IMR-90 (cell line): ENCODE results near the gene PLA2G4F. TPM values are rescaled to one million over a fixed set of nuclear protein-coding genes. Genes with fewer than 3 reads are reported as not detected.

ENCODE experiments used
- ATAC-seq: fragments of 200-7000 bp; cut with Tn5 transposase; 2 replicates; pipeline ENCODE4 v1.9.1; 2020; ENCODE audit warnings: low read depth, mild to moderate bottlenecking, moderate library complexity
- BruUV-seq: library from RNA; stranded (reverse); fragments of 400-500 nt; replicated peaks from 2 replicates; lab custom pipeline; 2021; lab: Mats Ljungman, UMichigan
- CTCF ChIA-PET: fragments of 300-600 bp; formaldehyde crosslinking; extraction: SDS; loops from one replicate; lab custom pipeline; 2021; ENCODE audit warnings: antibody characterized with exemption; lab: Yijun Ruan, JAX
- POLR2A ChIA-PET: fragments of 300-600 bp; sonication (Branson Sonifier 250); formaldehyde crosslinking; loops from one replicate; lab custom pipeline; 2022; ENCODE audit warnings: antibody characterized with exemption; ENCODE audit not compliant: unreplicated experiment; lab: Charles Lee
- DNase-seq: peaks from one replicate; pipeline ENCODE4 v3.0.0; 2013
- H2AFZ ChIP-seq: replicated peaks from 2 replicates; pipeline ENCODE3; 2013; ENCODE audit warnings: low read length, mild to moderate bottlenecking; ENCODE audit not compliant: poor library complexity
- H2AK5ac ChIP-seq: 2 replicates; pipeline ENCODE4 v1.6.1; 2013; ENCODE audit warnings: low read depth, low read length, inconsistent platforms
- H2AK9ac ChIP-seq: replicated peaks from 2 replicates; pipeline ENCODE3; 2013; ENCODE audit warnings: mild to moderate bottlenecking, low read depth, low read length, moderate library complexity; ENCODE audit not compliant: poor library complexity
- H2BK120ac ChIP-seq: 2 replicates; pipeline ENCODE4 v1.6.1; 2013; ENCODE audit warnings: low read depth, low read length, inconsistent platforms
- H2BK15ac ChIP-seq: 3 replicates; pipeline ENCODE4 v1.6.1; 2013; ENCODE audit warnings: low read depth, low read length, inconsistent platforms
- H2BK20ac ChIP-seq: 2 replicates; pipeline ENCODE4 v1.6.1; 2013; ENCODE audit warnings: low read depth, mild to moderate bottlenecking, inconsistent platforms, low read length, moderate library complexity
- H2BK5ac ChIP-seq: 2 replicates; pipeline ENCODE4 v1.6.1; 2013; ENCODE audit warnings: mild to moderate bottlenecking, low read depth, low read length, inconsistent platforms; ENCODE audit not compliant: poor library complexity, severe bottlenecking
- H3K14ac ChIP-seq: replicated peaks from 2 replicates; pipeline ENCODE4 v1.6.1; 2013; ENCODE audit warnings: low read depth, low read length, inconsistent platforms
- H3K18ac ChIP-seq: 2 replicates; pipeline ENCODE4 v1.6.1; 2013; ENCODE audit warnings: low read depth, low read length, control low read depth
- H3K23ac ChIP-seq: 2 replicates; pipeline ENCODE4 v1.6.1; 2013; ENCODE audit warnings: low read depth, low read length, inconsistent platforms
- H3K27ac ChIP-seq: 2 replicates; pipeline ENCODE4 v1.5.1; 2013; ENCODE audit warnings: mild to moderate bottlenecking, control low read depth, low read length; ENCODE audit not compliant: insufficient read depth
- H3K27me3 ChIP-seq: 2 replicates; pipeline ENCODE4 v1.6.1; 2013; ENCODE audit warnings: low read length; ENCODE audit not compliant: control insufficient read depth, insufficient read depth
- H3K36me3 ChIP-seq: 2 replicates; pipeline ENCODE4 v1.6.1; 2013; ENCODE audit warnings: low read length, mixed read lengths; ENCODE audit not compliant: control insufficient read depth, insufficient read depth
- H3K4ac ChIP-seq: 2 replicates; pipeline ENCODE4 v1.6.1; 2013; ENCODE audit warnings: low read depth, low read length, inconsistent platforms
- H3K4me1 ChIP-seq: 2 replicates; pipeline ENCODE4 v1.6.1; 2013; ENCODE audit warnings: low read length, mixed read lengths; ENCODE audit not compliant: control insufficient read depth, insufficient read depth
- H3K4me2 ChIP-seq: 2 replicates; pipeline ENCODE4 v1.6.1; 2013; ENCODE audit warnings: low read depth, mild to moderate bottlenecking, control low read depth, low read length, moderate library complexity
- H3K4me3 ChIP-seq: 2 replicates; pipeline ENCODE4 v1.5.1; 2013; ENCODE audit warnings: low read depth, mild to moderate bottlenecking, control low read depth, low read length, moderate library complexity; ENCODE audit not compliant: insufficient read depth
- H3K56ac ChIP-seq: 2 replicates; pipeline ENCODE4 v1.6.1; 2013; ENCODE audit warnings: low read length, inconsistent platforms; ENCODE audit not compliant: insufficient read depth; ENCODE audit errors: extremely low read depth
- H3K79me1 ChIP-seq, 2 experiments: 2 replicates each; pipeline ENCODE4 v1.6.1; 2013; ENCODE audit warnings: low read length in 2 of 2, inconsistent platforms in 1 of 2, low read depth in 1 of 2
- H3K9ac ChIP-seq: 2 replicates; pipeline ENCODE4 v1.6.1; 2013; ENCODE audit warnings: low read depth, low read length, control low read depth
- H3K9me1 ChIP-seq: 2 replicates; pipeline ENCODE4 v1.6.1; 2013; ENCODE audit warnings: low read length, inconsistent platforms; ENCODE audit not compliant: insufficient read depth
- H3K9me3 ChIP-seq: 2 replicates; pipeline ENCODE4 v1.6.1; 2013; ENCODE audit warnings: low read length; ENCODE audit not compliant: control insufficient read depth, insufficient read depth
- H4K20me1 ChIP-seq: 2 replicates; pipeline ENCODE4 v1.6.1; 2013; ENCODE audit warnings: low read length, inconsistent platforms; ENCODE audit not compliant: insufficient read depth
- H4K5ac ChIP-seq: 2 replicates; pipeline ENCODE4 v1.6.1; 2013; ENCODE audit warnings: mild to moderate bottlenecking, low read depth, low read length, control low read depth
- H4K8ac ChIP-seq, 2 experiments: 2 replicates each; pipeline ENCODE4 v1.6.1; 2013; ENCODE audit warnings: low read depth in 2 of 2, low read length in 2 of 2, control low read depth in 1 of 2, inconsistent platforms in 1 of 2
- H4K91ac ChIP-seq: 2 replicates; pipeline ENCODE4 v1.6.1; 2013; ENCODE audit warnings: low read depth, low read length, inconsistent platforms; ENCODE audit not compliant: insufficient read depth
- CEBPB ChIP-seq: IDR thresholded peaks from 2 replicates; pipeline ENCODE4 v1.6.1; 2012; ENCODE audit warnings: low read depth, low read length, improper control_type of control experiment
- MAFK ChIP-seq: IDR thresholded peaks from 2 replicates; pipeline ENCODE4 v1.6.1; 2012; ENCODE audit warnings: low read depth, low read length, improper control_type of control experiment
- MAZ ChIP-seq: IDR thresholded peaks from 2 replicates; pipeline ENCODE4 v1.6.1; 2012; ENCODE audit warnings: low read depth, mild to moderate bottlenecking, low read length, improper control_type of control experiment, moderate library complexity, borderline replicate concordance
- MXI1 ChIP-seq: IDR thresholded peaks from 2 replicates; pipeline ENCODE4 v1.6.1; 2012; ENCODE audit warnings: low read depth, mild to moderate bottlenecking, low read length, moderate library complexity, borderline replicate concordance
- RAD21 ChIP-seq: IDR thresholded peaks from 2 replicates; pipeline ENCODE4 v1.6.1; 2012; ENCODE audit warnings: low read length, improper control_type of control experiment
- RFX5 ChIP-seq: IDR thresholded peaks from 2 replicates; pipeline ENCODE4 v1.8.0; 2012; ENCODE audit warnings: low read depth, mild to moderate bottlenecking, low read length, moderate library complexity
- WGBS, 2 experiments: methylation state at CpG; one replicate each; pipeline versions ENCODE4 v1.1.5 to v1.1.7; 2013; ENCODE audit warnings: missing lambda C conversion rate in 2 of 2; ENCODE audit not compliant: insufficient read length in 1 of 2; ENCODE audit errors: extremely low coverage in 2 of 2; 5-methylcytosine and 5-hydroxymethylcytosine counted together
- dilution Hi-C: fragments of 300-500 bp; cut with HindIII; formaldehyde crosslinking; loops from one replicate; pipeline ENCODE4 v1.14.3; 2018; ENCODE audit warnings: low sequenced_read_pairs; ENCODE audit not compliant: unreplicated experiment
- in situ Hi-C: fragments of 300-500 bp; cut with MboI; formaldehyde crosslinking; loops from 3 replicates; pipeline ENCODE4 v1.14.3; 2019; ENCODE audit warnings: low sequenced_read_pairs, inconsistent platforms, mixed read lengths
- intact Hi-C: fragments of 100-400 bp; cut with micrococcal nuclease; formaldehyde crosslinking; loops from 2 replicates; pipeline ENCODE4 v1.10.0; 2022
- polyA plus RNA-seq, 3 experiments: library from polyadenylated mRNA; depleted of rRNA; stranded (reverse); fragments of >200 nt; gene quantifications; 2 replicates each; pipeline ENCODE4 v1.2.3, GENCODE V29; 2012; ENCODE audit warnings: low replicate concordance in 1 of 3
- total RNA-seq: library from RNA; depleted of rRNA; stranded (reverse); fragments of >200 nt; gene quantifications from 2 replicates; pipeline ENCODE4 v1.2.3, GENCODE V29; 2012
- TF ChIP-seq, protein P1 (sequence below): fragments of 150-350 bp; IDR thresholded peaks from 2 replicates; pipeline ENCODE4 v1.6.1; 2016; ENCODE audit warnings: low read depth, mild to moderate bottlenecking, low read length, moderate library complexity, borderline replicate concordance
- TF ChIP-seq, protein P2 (sequence below): conservative IDR thresholded peaks from 2 replicates; pipeline ENCODE4 v1.5.1; 2012; ENCODE audit warnings: mild to moderate bottlenecking, low read depth, low read length, improper control_type of control experiment

PLA2G4F gene
- total and polyA plus RNA-seq, 2 of the 4 experiments (the other 2 are of a cell fraction), result not detected

DNA sequence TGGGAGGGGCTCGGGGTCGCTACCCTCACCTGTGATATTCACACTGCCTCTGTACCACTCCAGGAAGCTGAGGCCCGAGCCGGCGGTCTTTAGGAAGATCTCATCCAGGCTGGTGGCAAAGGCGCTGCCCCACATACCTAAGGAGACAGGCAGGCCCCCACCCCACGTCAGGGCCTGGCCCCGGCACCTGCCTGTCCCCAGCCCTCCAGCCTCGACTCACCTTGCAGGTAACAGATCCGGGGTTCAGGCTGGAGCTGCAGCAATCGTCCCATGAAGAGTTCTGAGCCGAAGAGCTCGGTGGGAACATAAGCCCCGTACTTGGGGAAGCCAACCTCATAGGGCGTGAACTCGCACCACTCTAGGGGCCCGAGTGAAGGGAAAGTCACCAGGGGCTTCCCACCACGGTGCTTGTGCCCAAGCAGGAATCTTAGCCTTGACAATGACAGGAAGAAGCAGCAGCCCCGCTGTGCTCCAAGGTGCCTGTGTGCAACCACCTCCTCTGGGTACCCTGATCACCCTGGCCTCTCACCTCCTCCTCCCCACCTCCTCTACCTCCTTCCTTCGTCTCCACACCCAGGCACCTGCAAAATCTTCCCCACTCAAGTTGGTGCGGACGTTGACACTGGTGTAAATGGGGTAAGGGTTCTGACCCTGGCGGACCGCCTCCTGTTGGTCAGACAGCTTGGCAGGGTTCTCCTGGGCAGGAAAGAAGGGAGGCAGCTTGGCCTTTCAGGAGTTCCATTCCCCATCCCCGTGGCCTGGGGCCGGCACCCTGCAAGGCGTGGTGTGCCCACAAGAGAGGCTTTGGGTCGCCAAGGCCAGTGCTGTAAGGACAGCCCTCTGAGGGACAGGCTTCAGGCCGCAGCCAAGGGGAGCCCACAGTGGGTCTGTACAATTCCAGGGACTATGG, 10.6 kb downstream of the PLA2G4F start (continued):
- no peak for TF ChIP-seq RFX5

DNA sequence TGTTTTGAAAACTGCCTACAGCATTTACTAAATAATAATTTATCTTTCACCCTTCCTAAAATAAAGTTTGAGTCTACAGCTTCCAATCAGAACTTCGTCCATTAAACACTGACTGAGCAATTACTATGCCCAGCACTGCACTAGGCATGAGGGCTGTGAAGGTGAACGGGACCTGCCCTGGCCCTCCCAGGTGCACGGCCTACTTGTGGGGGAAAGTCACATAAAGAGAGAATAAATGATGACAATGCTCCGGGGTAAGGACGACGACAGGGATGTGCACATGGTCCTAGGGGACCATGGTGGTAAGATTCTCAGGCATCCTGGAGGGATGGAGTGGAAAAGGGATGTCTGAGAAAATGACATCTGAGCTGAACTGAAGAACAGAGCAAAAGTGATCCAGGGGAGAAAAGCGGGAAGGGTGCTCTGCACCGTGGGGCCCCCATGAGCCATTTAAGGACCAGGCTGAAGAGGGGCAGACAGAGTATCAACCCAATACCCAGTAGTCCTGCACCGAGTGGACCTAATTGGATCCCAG, 11.5 kb downstream of the PLA2G4F start:
- H3K9me3 ChIP-seq, result no peaks in the 10 kb centered on the region
- no peak overlapping the region for H2BK15ac ChIP-seq
- H3K4me2 ChIP-seq, result no peak overlapping the region
- no peak overlapping the region for H2AK5ac ChIP-seq
- H4K91ac ChIP-seq, result no peak overlapping the region
- no peak overlapping the region for H3K9ac ChIP-seq
- no peak overlapping the region for H4K8ac ChIP-seq
- no peak for ATAC-seq
- H2BK20ac ChIP-seq, result no peak overlapping the region
- no peak overlapping the region for H2BK5ac ChIP-seq
- no peak overlapping the region for H2AFZ ChIP-seq
- TF ChIP-seq CEBPB (no peak), MAFK (no peak), MAZ (no peak), RAD21 (no peak), MXI1 (no peak)
- TF ChIP-seq, protein P1, sequence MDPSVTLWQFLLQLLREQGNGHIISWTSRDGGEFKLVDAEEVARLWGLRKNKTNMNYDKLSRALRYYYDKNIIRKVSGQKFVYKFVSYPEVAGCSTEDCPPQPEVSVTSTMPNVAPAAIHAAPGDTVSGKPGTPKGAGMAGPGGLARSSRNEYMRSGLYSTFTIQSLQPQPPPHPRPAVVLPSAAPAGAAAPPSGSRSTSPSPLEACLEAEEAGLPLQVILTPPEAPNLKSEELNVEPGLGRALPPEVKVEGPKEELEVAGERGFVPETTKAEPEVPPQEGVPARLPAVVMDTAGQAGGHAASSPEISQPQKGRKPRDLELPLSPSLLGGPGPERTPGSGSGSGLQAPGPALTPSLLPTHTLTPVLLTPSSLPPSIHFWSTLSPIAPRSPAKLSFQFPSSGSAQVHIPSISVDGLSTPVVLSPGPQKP, result no peak
- TF ChIP-seq, protein P2, sequence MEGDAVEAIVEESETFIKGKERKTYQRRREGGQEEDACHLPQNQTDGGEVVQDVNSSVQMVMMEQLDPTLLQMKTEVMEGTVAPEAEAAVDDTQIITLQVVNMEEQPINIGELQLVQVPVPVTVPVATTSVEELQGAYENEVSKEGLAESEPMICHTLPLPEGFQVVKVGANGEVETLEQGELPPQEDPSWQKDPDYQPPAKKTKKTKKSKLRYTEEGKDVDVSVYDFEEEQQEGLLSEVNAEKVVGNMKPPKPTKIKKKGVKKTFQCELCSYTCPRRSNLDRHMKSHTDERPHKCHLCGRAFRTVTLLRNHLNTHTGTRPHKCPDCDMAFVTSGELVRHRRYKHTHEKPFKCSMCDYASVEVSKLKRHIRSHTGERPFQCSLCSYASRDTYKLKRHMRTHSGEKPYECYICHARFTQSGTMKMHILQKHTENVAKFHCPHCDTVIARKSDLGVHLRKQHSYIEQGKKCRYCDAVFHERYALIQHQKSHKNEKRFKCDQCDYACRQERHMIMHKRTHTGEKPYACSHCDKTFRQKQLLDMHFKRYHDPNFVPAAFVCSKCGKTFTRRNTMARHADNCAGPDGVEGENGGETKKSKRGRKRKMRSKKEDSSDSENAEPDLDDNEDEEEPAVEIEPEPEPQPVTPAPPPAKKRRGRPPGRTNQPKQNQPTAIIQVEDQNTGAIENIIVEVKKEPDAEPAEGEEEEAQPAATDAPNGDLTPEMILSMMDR, result no peak
- ChIA-PET POLR2A (no interaction called here), CTCF (no interaction called here)
- no TSS peak for BruUV-seq
- no peak overlapping the region for H3K14ac ChIP-seq
- intact Hi-C loops, result no loop called here
- no peaks in the 10 kb centered on the region for H3K36me3 ChIP-seq
- H3K4me1 ChIP-seq, result no peaks in the 10 kb centered on the region
- no peak overlapping the region for H3K56ac ChIP-seq
- in situ Hi-C loops, result no loop called here
- peaks cover 57% of the 10 kb centered on the region for H3K27me3 ChIP-seq
- no peak for DNase-seq
- no peak overlapping the region for H3K23ac ChIP-seq
- no peak overlapping the region for H3K4ac ChIP-seq
- H3K18ac ChIP-seq, result no peak overlapping the region
- H3K27ac ChIP-seq, result no peak overlapping the region
- H2BK120ac ChIP-seq, result no peak overlapping the region
- H3K9me1 ChIP-seq, result no peaks in the 10 kb centered on the region
- no peak overlapping the region for H3K4me3 ChIP-seq
- no peak overlapping the region for H2AK9ac ChIP-seq
- no peak overlapping the region for H4K5ac ChIP-seq
- no peaks in the 10 kb centered on the region for H3K79me1 ChIP-seq
- no peaks in the 10 kb centered on the region; the same call in 1 of the 2 replicates for H4K20me1 ChIP-seq
- 80% methylated on average over 2 of the region's 9 CpGs; no CpG with 5 or more reads in 1 of the 2 experiments for WGBS, 2 experiments
- dilution Hi-C loops, result no loop called here
